HG03025 (cell line): Measurements from ENCODE around the gene NSUN5.
"Not testable (repeated sequence)": the region's sequence is repeated elsewhere in the genome, so short reads cannot be mapped to it uniquely, and the experiment has no call there.

Experiments
- ATAC-seq: cut with Tn5 transposase; IDR thresholded peaks from one replicate; pipeline ENCODE4 v1.9.1; 2021; ENCODE audit warnings: mild to moderate bottlenecking, moderate library complexity; ENCODE audit not compliant: unreplicated experiment, low FRiP score

Gene NSUN5

DNA sequence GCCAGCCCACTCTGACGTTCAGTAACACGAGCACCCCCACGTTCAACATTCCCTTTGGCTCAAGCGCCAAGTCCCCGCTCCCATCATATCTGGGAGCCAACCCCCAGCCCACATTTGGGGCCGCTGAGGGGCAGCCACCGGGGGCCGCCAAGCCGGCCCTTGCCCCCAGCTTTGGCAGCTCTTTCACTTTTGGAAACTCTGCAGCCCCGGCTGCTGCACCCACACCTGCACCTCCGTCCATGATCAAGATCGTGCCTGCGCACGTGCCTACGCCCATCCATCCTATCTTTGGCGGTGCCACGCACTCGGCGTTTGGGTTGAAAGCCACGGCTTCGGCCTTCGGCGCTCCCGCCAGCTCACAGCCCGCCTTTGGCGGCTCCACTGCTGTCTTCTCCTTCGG lies 10.9 kb downstream of the NSUN5 start:
- ATAC-seq: not testable (repeated sequence)

GRCh38 chr7:73297235-73297634 lies 11.4 kb downstream of the NSUN5 start:
- ATAC-seq: not testable (repeated sequence)

- not testable (repeated sequence) for ATAC-seq
Observed at GRCh38 chr7:73277210-73277609, 31.4 kb downstream of the NSUN5 start.

GRCh38 chr7:73267813-73268212 lies 40.8 kb downstream of the NSUN5 start:
- ATAC-seq: not testable (repeated sequence)

DNA sequence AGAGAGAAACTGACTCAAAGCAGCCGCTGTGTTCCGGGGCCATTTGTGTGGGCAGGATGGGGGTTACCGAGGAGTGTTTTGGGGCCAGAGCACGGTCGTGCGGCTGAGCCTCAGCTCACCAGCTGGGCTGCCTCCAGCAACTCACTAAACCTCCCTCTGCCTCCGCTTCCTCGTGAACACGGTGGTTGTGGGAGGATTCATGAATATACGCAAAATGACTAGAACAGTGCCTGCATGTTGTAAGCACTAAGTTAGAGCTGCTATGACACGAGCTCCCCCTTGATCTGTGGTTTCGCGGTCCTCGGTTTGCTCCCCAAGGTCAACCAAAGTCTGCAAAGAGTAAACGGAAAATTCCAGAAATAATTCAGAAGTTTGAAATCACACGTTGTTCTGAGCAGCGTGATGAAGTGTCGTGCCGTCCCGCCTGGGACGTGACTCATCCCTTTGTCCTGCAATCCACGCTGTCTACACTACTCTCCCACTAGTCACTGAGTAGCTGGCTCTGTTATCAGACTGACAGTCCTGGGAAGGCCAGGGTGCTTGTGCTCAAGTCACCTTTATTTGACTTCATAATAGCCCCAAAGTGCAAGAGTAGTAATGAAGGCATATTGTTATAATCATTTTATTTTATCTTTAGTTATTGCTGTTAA lies 41.8 kb downstream of the NSUN5 start:
- ATAC-seq: peak; percentile 70

GRCh38 chr7:73262416-73262815 lies 46.2 kb downstream of the NSUN5 start:
- not testable (repeated sequence) for ATAC-seq
